DOHH2 (cell line): ENCODE results near the gene PKD1L1.

Source experiments
- CTCF ChIP-seq: fragments of 200-600 bp; sonication (generic); IDR thresholded peaks from one replicate; pipeline ENCODE4 v1.5.1; 2014; ENCODE audit warnings: antibody characterized with exemption, mild to moderate bottlenecking, low read depth, low read length; ENCODE audit not compliant: poor library complexity, severe bottlenecking
- EZH2phosphoT487 ChIP-seq: fragments of 200-600 bp; sonication (generic); IDR thresholded peaks from 2 replicates; pipeline ENCODE4 v1.6.1; 2017; ENCODE audit warnings: borderline replicate concordance, mild to moderate bottlenecking, antibody characterized with exemption, low read length, moderate library complexity, mixed read lengths

DNA sequence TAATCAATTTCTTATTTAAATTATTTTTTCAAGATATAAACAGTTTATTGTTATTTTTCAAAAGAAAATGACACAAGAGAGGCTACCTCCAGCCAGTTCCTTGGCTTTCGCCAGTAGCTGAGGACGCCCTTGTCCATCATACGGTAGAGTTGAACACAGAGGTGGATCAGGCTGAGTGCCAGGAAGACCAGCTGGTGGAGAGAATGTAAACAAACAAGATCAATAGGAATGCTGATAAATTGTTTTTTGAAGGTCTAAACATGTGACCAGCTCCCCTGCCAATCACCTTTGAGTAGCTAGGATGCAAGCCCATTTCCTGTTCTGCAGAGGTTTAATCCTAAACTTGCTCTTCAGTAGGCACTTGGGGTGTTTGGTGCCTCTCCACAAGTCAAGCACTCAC lies 138.9 kb downstream of the PKD1L1 start:
- TF ChIP-seq CTCF (no peak), EZH2phosphoT487 (no peak)
